Effector memory CD8-positive, alpha-beta T cell (primary cell): ENCODE results near the gene CCDC33.

Experiments
- ATAC-seq: fragments of 150-1000 bp; cut with Tn5 transposase; replicated peaks from 2 replicates; pipeline ENCODE4 v1.10.0; 2021; ENCODE audit warnings: mild to moderate bottlenecking, moderate library complexity
- DNase-seq, 3 experiments: peaks; one replicate each; pipeline ENCODE4 v3.0.0; 2021
- H3K27ac Mint-ChIP-seq, 2 donors: one replicate each; pipeline ENCODE4 v1.8.0; 2022; ENCODE audit warnings: mild to moderate bottlenecking in 2 of 2, mixed read lengths in 2 of 2, moderate library complexity in 2 of 2
- H3K27me3 Mint-ChIP-seq, 2 donors: one replicate each; pipeline ENCODE4 v1.8.0; 2022; ENCODE audit warnings: mixed read lengths in 2 of 2
- H3K36me3 Mint-ChIP-seq: one replicate; pipeline ENCODE4 v1.8.0; 2022; ENCODE audit warnings: mild to moderate bottlenecking, moderate library complexity, mixed read lengths; ENCODE audit not compliant: insufficient read depth
- H3K4me1 Mint-ChIP-seq, 2 donors: one replicate each; pipeline ENCODE4 v1.8.0; 2022; ENCODE audit warnings: low read depth in 2 of 2, mixed read lengths in 2 of 2
- H3K4me3 Mint-ChIP-seq, 2 donors: one replicate each; pipeline ENCODE4 v1.8.0; 2022; ENCODE audit warnings: mild to moderate bottlenecking in 2 of 2, mixed read lengths in 2 of 2, moderate library complexity in 2 of 2
- H3K9me3 Mint-ChIP-seq, 2 donors: one replicate each; pipeline ENCODE4 v1.8.0; 2022; ENCODE audit warnings: mixed read lengths in 2 of 2

The CCDC33 gene

DNA sequence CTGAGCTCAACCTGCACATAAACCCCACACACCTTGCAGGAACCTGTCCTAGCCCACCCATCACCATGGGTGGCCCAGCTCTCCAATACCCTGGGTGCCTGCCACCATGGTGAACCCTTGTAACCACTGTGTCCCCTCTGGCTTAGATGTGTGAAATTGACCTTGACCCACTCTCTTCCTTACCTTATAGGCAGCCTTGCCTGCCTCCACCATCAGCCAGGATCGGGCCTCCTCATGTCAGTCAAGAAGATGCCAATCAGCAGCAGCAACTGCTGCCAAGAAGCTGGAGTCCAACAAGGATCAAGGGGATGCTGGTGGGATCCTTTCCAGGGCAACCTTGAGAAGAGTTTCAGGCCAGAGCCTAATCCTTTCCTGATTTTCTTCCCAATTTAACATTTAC lies 140.1 kb downstream of the CCDC33 start:
- Mint-ChIP-seq H3K27me3 (peaks cover 0 to 11% of the 10 kb centered on the region in 2 donors), H3K27ac (no peak overlapping the region), H3K4me3 (no peak overlapping the region), H3K36me3 (peaks cover 7% of the 10 kb centered on the region), H3K9me3 (no peaks in the 10 kb centered on the region), H3K4me1 (peaks cover 10 to 13% of the 10 kb centered on the region in 2 donors)
- DNase-seq (no peak), ATAC-seq (no peak)

DNA sequence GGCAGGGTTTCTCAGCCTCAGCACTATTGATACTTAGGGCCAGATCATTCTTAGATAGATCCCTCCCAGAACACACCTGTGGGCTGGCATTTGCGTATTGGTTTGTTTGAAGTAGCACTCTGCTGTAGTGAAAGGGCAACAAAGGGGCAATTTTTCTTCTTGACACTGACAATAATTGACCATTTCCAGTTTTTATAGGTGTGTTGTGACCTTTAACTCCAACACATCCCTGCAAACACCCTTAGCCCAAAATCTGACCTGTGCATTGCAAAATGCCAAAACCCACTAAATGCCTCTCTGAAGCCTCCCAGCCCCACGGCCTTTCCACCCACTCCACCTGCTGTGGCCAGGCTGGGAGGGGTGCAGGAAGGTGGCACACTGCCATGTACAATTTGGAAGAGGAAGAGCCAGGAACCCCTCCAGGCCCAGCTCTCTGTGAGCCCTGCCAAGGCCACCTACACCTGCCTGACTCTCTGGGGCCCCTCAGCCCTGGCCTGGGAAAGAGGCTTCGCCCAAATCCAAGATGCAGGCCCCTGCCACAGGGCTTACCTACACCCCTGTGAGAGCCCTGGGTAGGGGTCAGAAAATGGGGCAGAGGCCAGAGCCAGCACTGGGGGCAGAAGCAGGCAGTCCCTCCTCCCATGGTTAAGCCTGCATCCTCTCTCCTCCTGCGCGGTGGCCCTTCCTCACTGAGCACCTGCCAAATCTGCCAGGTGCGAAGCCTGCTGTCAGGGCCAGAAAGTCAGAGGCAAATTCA lies 140.9 kb downstream of the CCDC33 start:
- peaks cover 0 to 12% of the 10 kb centered on the region in 2 donors for H3K27me3 Mint-ChIP-seq
- peaks cover 10 to 13% of the 10 kb centered on the region in 2 donors for H3K4me1 Mint-ChIP-seq

DNA sequence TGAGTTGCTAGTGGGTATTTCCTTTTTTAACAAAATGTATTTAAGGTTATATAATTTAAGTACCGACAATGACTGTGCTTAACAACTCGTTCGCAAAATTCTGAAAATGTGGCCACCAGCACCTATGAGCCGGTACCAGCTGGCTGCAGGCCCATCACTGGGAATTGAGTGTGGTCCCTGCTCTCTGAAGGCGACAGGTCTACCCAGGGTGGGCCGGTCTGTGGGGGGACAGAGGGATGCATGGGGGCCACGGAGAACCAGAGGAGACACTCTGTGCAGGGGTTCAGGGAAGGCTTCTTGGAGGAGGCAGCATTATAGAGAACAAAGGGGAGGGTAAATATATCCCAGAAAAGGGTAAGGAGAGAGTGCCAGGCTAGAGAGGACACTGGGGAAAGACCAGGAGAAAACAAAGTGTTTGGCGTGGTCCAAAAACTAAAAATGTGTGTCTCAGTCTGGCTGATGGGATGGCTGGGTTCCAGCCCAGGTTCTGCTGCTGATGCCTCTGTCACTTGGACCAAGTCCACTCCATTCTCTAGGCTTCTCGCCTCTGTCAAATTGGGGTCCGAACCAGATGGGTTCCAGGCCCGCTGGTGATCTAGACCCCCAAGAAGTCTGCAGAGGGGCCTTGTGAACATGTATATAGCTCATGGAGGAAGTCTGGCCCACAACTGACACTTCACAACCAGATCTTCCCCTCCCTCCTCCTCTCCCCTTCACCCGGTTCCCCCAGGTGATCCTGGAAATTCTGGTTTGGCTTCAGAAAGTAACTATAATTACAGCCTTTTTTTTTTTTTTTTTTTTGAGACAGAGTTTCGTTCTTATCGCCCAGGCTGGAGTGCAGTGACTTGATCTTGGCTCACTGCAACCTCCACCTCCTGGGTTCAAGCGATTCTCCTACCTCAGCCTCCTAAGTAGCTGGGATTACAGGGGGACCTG lies 142.0 kb downstream of the CCDC33 start:
- peaks cover 15 to 17% of the 10 kb centered on the region in 2 donors for H3K4me1 Mint-ChIP-seq
- H3K9me3 Mint-ChIP-seq: no peaks in the 10 kb centered on the region
- DNase-seq (no peak), ATAC-seq (no peak)
- H3K27ac Mint-ChIP-seq: no peak overlapping the region
- no peak overlapping the region for H3K4me3 Mint-ChIP-seq
- H3K36me3 Mint-ChIP-seq: peaks cover 7% of the 10 kb centered on the region
- peaks cover 0 to 12% of the 10 kb centered on the region in 2 donors for H3K27me3 Mint-ChIP-seq

More for the DNA sequence above, 140.9 kb downstream of the CCDC33 start:
- H3K9me3 Mint-ChIP-seq: no peaks in the 10 kb centered on the region
- no peak overlapping the region for H3K4me3 Mint-ChIP-seq
- no peak overlapping the region for H3K27ac Mint-ChIP-seq
- H3K36me3 Mint-ChIP-seq: peaks cover 7% of the 10 kb centered on the region
- ATAC-seq: no peak
- DNase-seq: no peak

DNA sequence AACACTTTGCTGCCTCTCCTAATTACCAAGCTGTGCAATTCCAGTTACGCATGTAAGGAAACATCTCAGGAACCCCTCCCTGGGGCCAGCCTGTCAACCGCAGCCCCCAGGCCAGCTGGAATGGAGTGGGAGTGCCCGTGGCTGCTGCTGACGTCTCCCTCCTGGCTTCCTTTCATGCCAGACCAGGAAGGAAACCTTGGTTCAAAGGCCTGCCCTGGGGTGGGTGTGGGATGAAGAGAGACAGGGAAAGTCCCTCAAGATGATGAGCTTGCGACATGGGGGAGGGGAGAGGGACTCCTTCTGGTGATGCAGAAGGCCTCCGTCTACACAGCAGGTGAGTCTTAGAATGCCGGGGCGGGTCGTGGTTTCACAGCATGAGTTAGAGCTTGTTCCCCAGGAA lies 142.7 kb downstream of the CCDC33 start:
- DNase-seq (no peak), ATAC-seq (no peak)
- Mint-ChIP-seq H3K4me3 (no peak overlapping the region), H3K36me3 (peaks cover 7% of the 10 kb centered on the region), H3K27me3 (peaks cover 0 to 12% of the 10 kb centered on the region in 2 donors), H3K4me1 (peaks cover 17 to 20% of the 10 kb centered on the region in 2 donors), H3K9me3 (no peaks in the 10 kb centered on the region), H3K27ac (no peak overlapping the region)

DNA sequence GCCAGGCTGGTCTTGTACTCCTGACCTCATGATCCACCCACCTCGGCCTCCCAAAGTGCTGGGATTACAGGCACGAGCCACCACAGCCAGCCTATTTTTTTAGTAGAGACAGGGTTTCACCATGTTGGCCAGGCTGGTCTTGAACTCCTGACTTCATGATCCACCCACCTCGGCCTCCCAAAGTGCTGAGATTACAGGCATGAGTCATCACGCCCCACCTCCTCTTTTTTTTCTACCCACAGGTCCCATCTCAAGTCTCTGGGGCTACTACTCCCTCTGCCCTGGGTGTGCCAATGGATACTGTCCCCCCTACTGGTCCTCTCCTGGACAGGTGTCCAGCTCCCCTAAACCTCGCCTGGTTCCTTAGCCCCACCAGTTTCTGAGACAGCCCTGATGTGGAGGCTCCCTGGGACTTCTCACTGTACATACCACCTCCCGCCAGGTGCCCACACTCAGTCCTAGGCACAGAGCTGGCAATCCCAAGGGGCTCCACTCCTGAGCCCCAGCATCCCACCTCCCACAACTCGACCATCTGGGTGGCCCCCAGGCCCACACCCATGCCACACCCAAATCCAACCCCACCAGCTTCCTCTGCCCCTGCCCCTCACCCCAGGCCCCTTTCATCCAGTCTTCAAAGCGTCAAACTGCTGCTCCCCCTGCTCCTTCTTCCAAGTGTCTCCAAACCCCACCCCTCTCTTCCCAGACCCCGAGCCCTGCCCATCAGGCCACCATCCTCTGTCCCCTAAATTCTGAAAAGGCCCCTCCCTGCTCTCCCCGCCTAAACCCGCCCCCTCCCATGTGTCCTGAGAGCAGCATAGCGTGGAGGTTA lies 144.4 kb downstream of the CCDC33 start:
- Mint-ChIP-seq H3K4me1 (peaks cover 21 to 25% of the 10 kb centered on the region in 2 donors), H3K4me3 (no peak overlapping the region), H3K27me3 (peaks cover 0 to 12% of the 10 kb centered on the region in 2 donors), H3K9me3 (no peaks in the 10 kb centered on the region), H3K36me3 (no peaks in the 10 kb centered on the region), H3K27ac (peak overlapping the region; percentile 29 to 58)
- no peak for DNase-seq
- no peak for ATAC-seq

DNA sequence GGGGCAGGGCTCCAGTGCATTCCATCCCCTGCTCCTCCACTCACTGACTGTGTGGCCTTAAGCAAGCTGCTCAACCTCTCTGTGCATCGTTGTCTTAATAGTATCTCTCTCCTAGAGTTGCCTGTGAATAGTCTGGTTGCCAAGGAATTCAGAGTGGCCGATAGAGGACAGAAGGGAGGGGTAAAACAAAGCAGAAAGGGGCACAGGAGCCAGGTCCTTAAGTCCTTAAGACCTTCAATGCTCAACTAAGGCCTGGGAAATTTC lies 145.0 kb downstream of the CCDC33 start:
- H3K27me3 Mint-ChIP-seq: peaks cover 0 to 12% of the 10 kb centered on the region in 2 donors
- H3K4me1 Mint-ChIP-seq: peaks cover 21 to 25% of the 10 kb centered on the region in 2 donors
- H3K9me3 Mint-ChIP-seq: no peaks in the 10 kb centered on the region
- DNase-seq (no peak), ATAC-seq (no peak)
- peak overlapping the region in 1 of 2 donors; percentile 29 for H3K27ac Mint-ChIP-seq
- no peak overlapping the region for H3K4me3 Mint-ChIP-seq
- no peaks in the 10 kb centered on the region for H3K36me3 Mint-ChIP-seq

DNA sequence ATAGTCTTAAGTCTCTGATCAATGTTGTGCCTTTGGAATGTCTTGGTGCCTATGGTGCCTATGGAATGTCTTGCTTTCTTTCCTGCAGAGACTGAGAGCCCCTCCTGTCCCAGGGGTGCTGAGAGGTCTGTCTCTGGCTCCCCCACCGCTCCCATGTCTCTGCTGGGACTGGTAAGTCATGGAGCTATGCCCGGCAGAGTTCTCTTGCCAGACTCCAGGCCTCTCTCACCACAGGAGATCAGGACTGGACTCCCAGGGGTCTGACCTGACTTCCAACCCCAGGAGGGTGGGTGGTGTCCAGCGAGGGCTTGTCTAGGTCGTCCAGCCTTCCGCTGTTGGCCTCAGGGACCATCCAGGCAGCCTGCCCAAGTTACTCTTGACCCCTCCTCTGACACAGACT lies 145.4 kb downstream of the CCDC33 start:
- Mint-ChIP-seq H3K4me3 (no peak overlapping the region), H3K36me3 (no peaks in the 10 kb centered on the region), H3K4me1 (peaks cover 21 to 25% of the 10 kb centered on the region in 2 donors), H3K27me3 (peaks cover 0 to 12% of the 10 kb centered on the region in 2 donors), H3K9me3 (no peaks in the 10 kb centered on the region), H3K27ac (no peak overlapping the region)
- DNase-seq (no peak), ATAC-seq (no peak)

DNA sequence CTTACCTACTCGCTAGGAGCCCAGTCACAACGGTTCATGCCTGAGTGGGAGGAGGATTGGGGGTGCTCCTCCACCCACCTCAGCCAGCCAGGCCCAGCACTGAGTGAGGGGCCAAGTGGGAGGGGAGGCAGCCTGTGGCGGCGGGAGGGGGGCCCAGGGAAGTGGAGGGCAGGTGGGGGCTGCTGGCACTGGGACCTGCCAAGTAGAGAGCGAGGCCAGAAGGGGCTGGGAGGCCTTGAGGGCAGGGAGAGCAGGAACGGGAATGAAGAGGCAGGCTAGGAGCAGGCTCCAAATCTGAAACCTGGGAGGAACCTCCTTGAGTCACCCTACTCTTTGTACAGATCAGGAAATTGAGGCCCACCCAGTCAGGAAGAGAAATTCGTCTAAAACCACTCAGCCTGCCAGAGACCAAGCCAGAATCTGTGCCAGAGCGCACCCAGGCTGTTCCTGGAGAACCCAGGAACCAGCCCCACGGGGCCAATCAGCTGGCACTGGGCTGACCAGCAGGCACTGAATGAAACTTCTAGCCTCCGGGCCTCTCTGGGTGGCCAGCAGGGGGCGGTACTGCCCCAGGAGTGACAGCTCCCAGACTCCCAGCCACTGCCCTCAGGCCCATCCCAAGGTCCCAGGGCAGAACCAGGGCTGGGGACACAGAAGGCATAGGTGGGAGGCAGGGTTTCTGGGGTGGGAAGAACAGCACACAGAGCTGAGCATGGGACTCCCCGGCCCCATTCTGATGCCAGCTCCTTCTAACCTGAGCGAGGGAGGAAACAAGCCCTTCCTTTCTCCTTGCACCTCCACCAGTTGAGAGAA lies 146.1 kb downstream of the CCDC33 start:
- H3K9me3 Mint-ChIP-seq: no peaks in the 10 kb centered on the region
- DNase-seq: peak; percentile 69 to 75 (median 71)
- no peak overlapping the region for H3K4me3 Mint-ChIP-seq
- peaks cover 21 to 25% of the 10 kb centered on the region in 2 donors for H3K4me1 Mint-ChIP-seq
- peak; percentile 61 for ATAC-seq
- H3K36me3 Mint-ChIP-seq: no peaks in the 10 kb centered on the region
- peak overlapping the region in 1 of 2 donors; percentile 96 for H3K27ac Mint-ChIP-seq
- peaks cover 0 to 12% of the 10 kb centered on the region in 2 donors for H3K27me3 Mint-ChIP-seq

DNA sequence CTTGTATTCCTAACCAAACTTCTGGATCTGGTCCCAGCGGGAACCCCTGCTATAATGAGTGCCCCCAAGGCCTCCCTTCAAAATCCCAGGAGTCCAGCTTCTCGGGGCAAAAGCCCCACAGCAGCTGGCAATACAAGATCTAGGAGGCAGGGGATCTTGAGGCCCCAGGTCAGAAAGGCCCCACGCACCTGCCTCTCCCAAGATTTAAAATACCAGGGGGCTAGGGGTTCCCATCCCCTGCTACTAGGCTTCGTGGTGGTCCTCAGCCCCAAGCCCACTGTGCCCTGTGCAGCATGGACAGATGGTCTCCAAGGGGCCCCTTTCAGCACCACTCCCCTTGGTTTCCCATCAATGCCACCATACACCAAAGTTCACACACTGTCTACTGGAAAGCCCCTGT lies 147.2 kb downstream of the CCDC33 start:
- ATAC-seq: peak; percentile 3
- Mint-ChIP-seq H3K4me3 (no peak overlapping the region), H3K36me3 (no peaks in the 10 kb centered on the region), H3K27me3 (peaks cover 0 to 12% of the 10 kb centered on the region in 2 donors), H3K9me3 (no peaks in the 10 kb centered on the region), H3K4me1 (peaks cover 21 to 25% of the 10 kb centered on the region in 2 donors), H3K27ac (peak overlapping the region; percentile 30 to 96)
- DNase-seq: no peak

DNA sequence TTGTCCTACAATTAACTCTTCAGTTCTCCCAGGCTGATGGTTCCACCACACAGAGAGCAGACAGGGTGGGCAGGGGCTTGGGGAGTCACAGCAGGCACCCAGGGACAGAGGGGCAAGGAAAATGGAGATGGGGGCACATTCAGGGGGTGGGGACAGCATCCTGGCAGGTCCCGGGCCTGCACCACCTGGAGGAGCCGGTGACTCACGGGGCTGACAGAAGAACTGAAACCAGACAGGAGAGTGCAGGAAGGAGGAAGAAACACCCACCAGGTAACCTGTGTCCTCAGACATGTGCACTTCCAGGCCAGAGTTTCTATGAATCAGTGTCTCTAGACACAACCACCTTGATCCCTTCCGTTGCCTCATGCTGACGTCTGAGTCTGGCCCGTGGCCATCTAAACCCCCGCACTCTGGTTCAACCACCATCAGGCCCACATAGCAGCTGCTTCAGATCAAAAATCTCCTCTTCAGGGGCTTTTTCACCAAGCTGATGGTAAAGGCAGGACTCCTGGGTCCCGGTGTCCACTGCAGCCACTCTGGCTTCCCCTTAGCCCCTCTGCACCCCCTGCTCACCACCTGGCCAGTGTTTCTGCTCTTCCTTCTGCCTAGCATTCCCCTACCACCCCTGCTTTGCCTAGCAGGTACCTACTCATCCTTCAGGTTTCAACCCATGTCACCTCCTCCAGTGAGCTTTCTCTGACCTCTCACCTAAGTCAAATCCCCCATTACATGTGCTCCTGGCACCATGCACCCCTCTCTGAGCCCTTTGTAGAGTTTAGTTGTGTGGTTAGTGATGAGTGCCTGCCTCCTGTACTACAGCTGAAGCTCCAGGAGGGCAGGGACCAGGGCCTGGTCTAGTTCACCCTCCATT lies 147.8 kb downstream of the CCDC33 start:
- Mint-ChIP-seq H3K4me3 (peak overlapping the region in 1 of 2 donors; percentile 34), H3K36me3 (no peaks in the 10 kb centered on the region), H3K27ac (peak overlapping the region; percentile 30 to 96), H3K9me3 (no peaks in the 10 kb centered on the region), H3K4me1 (peaks cover 21 to 25% of the 10 kb centered on the region in 2 donors), H3K27me3 (peaks cover 0 to 12% of the 10 kb centered on the region in 2 donors)
- ATAC-seq (peak; percentile 69), DNase-seq (peak in 2 of 3 experiments; percentile 20 to 41)

DNA sequence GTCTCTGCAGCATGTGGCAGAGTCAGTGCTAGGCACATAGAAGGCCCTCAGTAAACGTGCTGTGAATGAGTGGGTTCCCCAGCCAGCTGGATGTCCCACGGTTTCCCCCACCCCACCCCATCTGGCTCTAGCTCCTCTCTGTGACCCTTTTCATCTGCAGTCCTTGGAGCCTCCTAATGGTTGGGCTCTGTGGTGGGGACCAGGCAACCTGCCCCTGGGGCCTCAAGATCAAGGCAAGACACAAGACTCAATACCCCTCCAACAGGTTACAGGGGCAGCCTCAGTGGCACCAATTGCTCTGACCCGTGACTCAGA lies 148.4 kb downstream of the CCDC33 start:
- H3K4me3 Mint-ChIP-seq: peak overlapping the region in 1 of 2 donors; percentile 34
- H3K27ac Mint-ChIP-seq: peak overlapping the region; percentile 30 to 96
- no peaks in the 10 kb centered on the region for H3K9me3 Mint-ChIP-seq
- ATAC-seq: no peak
- peaks cover 0 to 12% of the 10 kb centered on the region in 2 donors for H3K27me3 Mint-ChIP-seq
- no peaks in the 10 kb centered on the region for H3K36me3 Mint-ChIP-seq
- H3K4me1 Mint-ChIP-seq: peaks cover 21 to 25% of the 10 kb centered on the region in 2 donors
- no peak for DNase-seq
